Ascending aorta (tissue), 2 donors: Measurements from ENCODE around the gene ANKRD11. TPM values are rescaled to one million over a fixed set of nuclear protein-coding genes. Genes with fewer than 3 reads are reported as not detected.

Experiments used
- DNase-seq, 2 donors: peaks; one replicate each; pipeline ENCODE4 v3.0.0-alpha.2; 2019; ENCODE audit warnings: low spot score in 2 of 2
- H3K27ac ChIP-seq, 2 donors: fragments of 200-600 bp; sonication (generic); one replicate each; pipeline ENCODE4 v1.5.1; 2016 to 2017; ENCODE audit warnings: mild to moderate bottlenecking in 1 of 2
- H3K27me3 ChIP-seq: fragments of 200-600 bp; sonication (generic); one replicate; pipeline ENCODE4 v1.5.1; 2017
- H3K36me3 ChIP-seq, 2 donors: fragments of 200-600 bp; sonication (generic); one replicate each; pipeline ENCODE4 v1.5.1; 2016
- H3K4me1 ChIP-seq, 2 donors: fragments of 200-600 bp; sonication (generic); one replicate each; pipeline ENCODE4 v1.5.1; 2016 to 2017; ENCODE audit warnings: mild to moderate bottlenecking in 1 of 2
- H3K4me3 ChIP-seq, 2 donors: fragments of 200-600 bp; sonication (generic); one replicate each; pipeline ENCODE4 v1.5.1; 2016 to 2017; ENCODE audit warnings: mild to moderate bottlenecking in 1 of 2
- H3K9me3 ChIP-seq, 2 donors: fragments of 200-600 bp; sonication (generic); one replicate each; pipeline ENCODE4 v1.5.1; 2016
- intact Hi-C: fragments of 100-400 bp; cut with DNase I; formaldehyde crosslinking; loops from one replicate; pipeline ENCODE4 v1.15.1; 2023
- total RNA-seq: library from RNA; depleted of rRNA; stranded (reverse); fragments of >200 nt; gene quantifications from one replicate; pipeline ENCODE4 v1.1.0, GENCODE V29; 2016
- TF ChIP-seq, protein P1 (sequence below), 3 experiments: fragments of 200-600 bp in 2 of 3; fragments of 450-650 bp in 1 of 3; sonication (generic) in 2 of 3; IDR thresholded peaks; one replicate each; pipeline ENCODE4 v1.5.1; 2016 to 2019; ENCODE audit warnings: antibody characterized with exemption in 3 of 3, mild to moderate bottlenecking in 1 of 3, moderate library complexity in 1 of 3

ANKRD11 gene
- total RNA-seq, 1 donor from 2014 or later = 124 TPM

DNA sequence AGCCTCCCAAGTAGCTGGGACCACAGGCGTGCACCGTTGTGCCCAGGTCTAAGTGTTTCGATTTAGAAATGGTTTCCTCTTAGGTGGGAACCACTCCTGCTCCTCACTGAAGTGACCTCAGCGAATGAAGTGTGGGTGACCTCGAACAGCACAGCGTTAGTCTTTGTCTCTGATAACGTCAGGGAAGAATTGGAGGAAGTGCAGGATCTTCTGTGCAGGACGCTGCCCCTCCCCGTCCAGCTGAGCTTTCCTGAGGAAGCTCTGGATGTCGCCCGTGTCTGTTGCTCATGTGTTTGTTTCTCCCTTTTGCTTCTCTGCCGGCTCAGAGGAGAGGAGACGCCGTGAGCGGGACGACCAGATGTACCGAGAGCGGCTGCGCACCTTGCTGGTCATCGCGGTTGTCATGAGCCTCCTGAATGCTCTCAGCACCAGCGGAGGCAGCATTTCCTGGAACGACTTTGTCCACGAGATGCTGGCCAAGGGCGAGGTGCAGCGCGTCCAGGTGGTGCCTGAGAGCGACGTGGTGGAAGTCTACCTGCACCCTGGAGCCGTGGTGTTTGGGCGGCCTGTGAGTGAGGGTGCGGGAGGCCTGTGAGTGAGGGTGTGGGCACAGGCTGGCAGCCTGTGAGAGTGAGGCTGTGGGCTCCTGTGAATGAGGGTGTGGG, 33.5 kb upstream of the ANKRD11 start:
- Histone ChIP-seq H3K4me1 (no peaks in the 10 kb centered on the region), H3K27me3 (no peaks in the 10 kb centered on the region), H3K27ac (no peak overlapping the region), H3K36me3 (peaks cover 67 to 88% of the 10 kb centered on the region in 2 donors), H3K4me3 (no peak overlapping the region), H3K9me3 (no peaks in the 10 kb centered on the region)
- intact Hi-C loops = no loop called here
- DNase-seq = no peak
- TF ChIP-seq, protein P1, sequence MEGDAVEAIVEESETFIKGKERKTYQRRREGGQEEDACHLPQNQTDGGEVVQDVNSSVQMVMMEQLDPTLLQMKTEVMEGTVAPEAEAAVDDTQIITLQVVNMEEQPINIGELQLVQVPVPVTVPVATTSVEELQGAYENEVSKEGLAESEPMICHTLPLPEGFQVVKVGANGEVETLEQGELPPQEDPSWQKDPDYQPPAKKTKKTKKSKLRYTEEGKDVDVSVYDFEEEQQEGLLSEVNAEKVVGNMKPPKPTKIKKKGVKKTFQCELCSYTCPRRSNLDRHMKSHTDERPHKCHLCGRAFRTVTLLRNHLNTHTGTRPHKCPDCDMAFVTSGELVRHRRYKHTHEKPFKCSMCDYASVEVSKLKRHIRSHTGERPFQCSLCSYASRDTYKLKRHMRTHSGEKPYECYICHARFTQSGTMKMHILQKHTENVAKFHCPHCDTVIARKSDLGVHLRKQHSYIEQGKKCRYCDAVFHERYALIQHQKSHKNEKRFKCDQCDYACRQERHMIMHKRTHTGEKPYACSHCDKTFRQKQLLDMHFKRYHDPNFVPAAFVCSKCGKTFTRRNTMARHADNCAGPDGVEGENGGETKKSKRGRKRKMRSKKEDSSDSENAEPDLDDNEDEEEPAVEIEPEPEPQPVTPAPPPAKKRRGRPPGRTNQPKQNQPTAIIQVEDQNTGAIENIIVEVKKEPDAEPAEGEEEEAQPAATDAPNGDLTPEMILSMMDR (IDR thresholded peaks at IDR 0.05) = no peak

DNA sequence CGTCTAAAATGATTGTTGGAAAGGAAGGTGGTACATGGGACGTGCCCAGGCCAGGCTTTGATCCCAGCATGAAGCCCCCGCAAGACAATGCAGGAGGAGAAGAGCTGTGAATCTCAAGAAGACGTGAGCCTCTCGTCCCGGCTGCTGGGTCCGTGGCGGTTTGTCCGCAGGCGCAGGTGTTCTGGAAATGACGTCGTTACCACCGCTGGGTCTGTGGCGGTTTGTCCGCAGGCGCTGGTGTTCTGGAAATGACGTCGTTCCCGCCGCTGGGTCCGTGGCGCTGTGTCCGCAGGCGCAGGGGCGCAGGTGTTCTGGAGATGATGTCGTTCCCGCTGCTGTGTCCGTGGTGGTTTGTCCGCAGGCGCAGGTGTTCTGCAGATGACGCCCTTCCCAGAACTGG, 31.9 kb upstream of the ANKRD11 start:
- intact Hi-C loops = no loop called here
- no peaks in the 10 kb centered on the region for H3K27me3 ChIP-seq
- H3K36me3 ChIP-seq = peaks cover 71 to 90% of the 10 kb centered on the region in 2 donors
- H3K4me1 ChIP-seq = no peaks in the 10 kb centered on the region
- no peak overlapping the region for H3K4me3 ChIP-seq
- no peaks in the 10 kb centered on the region for H3K9me3 ChIP-seq
- TF ChIP-seq, protein P1 (IDR thresholded peaks at IDR 0.05) = no peak
- no peak overlapping the region for H3K27ac ChIP-seq
- no peak for DNase-seq

DNA sequence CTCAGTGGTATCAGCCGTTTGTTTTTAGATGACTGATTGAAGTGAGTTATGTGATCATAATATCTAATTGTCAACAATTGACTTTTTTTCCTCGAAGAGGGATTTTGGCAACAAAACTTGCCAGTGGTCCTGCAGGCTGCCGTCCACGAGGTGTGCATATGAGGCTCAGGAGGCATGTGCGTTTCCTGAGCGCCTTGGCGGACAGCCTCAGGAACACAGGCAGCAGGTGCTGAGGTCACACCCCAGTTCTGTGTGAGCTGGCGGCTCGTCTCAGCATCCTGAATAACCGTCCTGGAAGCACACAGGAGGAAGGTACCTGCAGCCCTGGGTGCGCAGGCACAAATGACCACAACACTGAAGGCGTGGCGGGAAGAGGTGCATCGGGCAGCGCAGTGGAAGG, 29.5 kb upstream of the ANKRD11 start:
- Histone ChIP-seq H3K4me1 (no peaks in the 10 kb centered on the region), H3K27me3 (no peaks in the 10 kb centered on the region), H3K27ac (no peak overlapping the region), H3K36me3 (peaks cover 70 to 89% of the 10 kb centered on the region in 2 donors), H3K4me3 (no peak overlapping the region), H3K9me3 (no peaks in the 10 kb centered on the region)
- TF ChIP-seq, protein P1 (IDR thresholded peaks at IDR 0.05) = no peak
- intact Hi-C loops = no loop called here
- no peak for DNase-seq

DNA sequence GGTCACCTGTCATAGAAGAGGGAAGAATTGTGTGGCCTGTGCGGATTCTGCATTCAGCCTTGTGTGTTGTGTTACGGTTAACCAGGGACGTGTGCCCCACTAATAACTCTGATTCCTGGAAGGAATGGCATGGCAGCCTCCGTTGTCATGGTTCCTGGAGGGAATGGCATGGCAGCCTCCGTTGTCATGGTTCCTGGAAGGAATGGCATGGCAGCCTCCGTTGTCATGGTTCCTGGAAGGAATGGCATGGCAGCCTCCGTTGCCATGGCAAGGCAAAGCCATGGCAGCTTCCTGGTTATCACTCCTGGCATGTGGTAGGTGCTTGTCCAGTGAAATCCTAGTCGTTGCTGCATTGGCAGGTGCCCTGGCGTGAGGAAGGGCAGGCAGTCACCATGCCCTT, 26.8 kb upstream of the ANKRD11 start:
- no peak for DNase-seq
- H3K9me3 ChIP-seq = no peaks in the 10 kb centered on the region
- H3K4me1 ChIP-seq = no peaks in the 10 kb centered on the region
- intact Hi-C loops = no loop called here
- H3K27me3 ChIP-seq = no peaks in the 10 kb centered on the region
- H3K36me3 ChIP-seq = peaks cover 65 to 86% of the 10 kb centered on the region in 2 donors
- no peak overlapping the region for H3K27ac ChIP-seq
- no peak overlapping the region for H3K4me3 ChIP-seq
- TF ChIP-seq, protein P1 (IDR thresholded peaks at IDR 0.05) = no peak

DNA sequence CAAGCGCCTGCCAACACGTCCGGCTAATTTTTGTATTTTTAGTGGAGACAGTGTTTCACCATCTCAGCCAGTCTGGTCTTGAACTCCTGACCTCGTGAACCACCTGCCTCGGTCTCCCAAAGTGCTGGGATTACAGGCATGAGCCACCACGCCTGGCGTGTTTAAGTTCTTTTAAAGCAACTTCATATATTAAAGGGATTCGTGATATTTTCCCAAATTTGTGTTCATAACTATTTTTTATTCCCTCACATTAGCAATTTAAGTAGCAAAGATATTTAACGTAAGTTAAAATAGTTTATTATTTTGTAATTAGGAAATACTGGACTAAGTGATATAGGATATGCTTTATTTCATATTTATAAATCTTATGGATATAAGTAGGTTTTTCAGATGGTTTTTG, 22.1 kb upstream of the ANKRD11 start:
- intact Hi-C loops = no loop called here
- Histone ChIP-seq H3K36me3 (peaks cover 58 to 67% of the 10 kb centered on the region in 2 donors), H3K4me3 (no peak overlapping the region), H3K9me3 (no peaks in the 10 kb centered on the region), H3K27ac (no peak overlapping the region), H3K4me1 (peaks cover 8 to 13% of the 10 kb centered on the region in 2 donors), H3K27me3 (no peaks in the 10 kb centered on the region)
- TF ChIP-seq, protein P1 (IDR thresholded peaks at IDR 0.05) = no peak
- DNase-seq = no peak
